Endothelial cell of umbilical vein (primary cell): ENCODE data around the gene GLCE. TPM values are rescaled to one million over a fixed set of nuclear protein-coding genes. Genes with fewer than 3 reads are reported as not detected.

Source experiments
- BruUV-seq: library from RNA; stranded (reverse); fragments of 400-500 nt; replicated peaks from 2 replicates; lab custom pipeline; 2021; lab: Mats Ljungman, UMichigan
- CTCF ChIA-PET: fragments of 300-600, 350-600 bp; sonication (Branson Sonifier 250); formaldehyde crosslinking; loops from one replicate; lab custom pipeline; 2021; ENCODE audit warnings: antibody characterized with exemption, inconsistent platforms; lab: Charles Lee
- POLR2A ChIA-PET: fragments of 300-600, 350-600 bp; sonication (Branson Sonifier 250); formaldehyde crosslinking; loops from one replicate; lab custom pipeline; 2021; ENCODE audit warnings: antibody characterized with exemption, inconsistent platforms; lab: Charles Lee
- DNase-seq: peaks from one replicate; pipeline ENCODE4 v3.0.0-alpha.2; 2011; ENCODE audit warnings: low read depth, low spot score
- FAIRE-seq: peaks from 2 replicates; lab custom pipeline; 2011; peaks lifted over from hg19 to GRCh38; lab: Jason Lieb, UNC
- H2AFZ ChIP-seq: 2 replicates; pipeline ENCODE4 v1.6.0; 2012; ENCODE audit warnings: low read depth, low read length, control low read depth, inconsistent platforms
- H3K27ac ChIP-seq: 2 replicates; pipeline ENCODE4 v1.5.1; 2011; ENCODE audit warnings: low read depth, mild to moderate bottlenecking, control low read depth, low read length, moderate library complexity; ENCODE audit not compliant: insufficient read depth
- H3K27me3 ChIP-seq, 2 experiments: 2 replicates each; pipeline versions ENCODE4 v1.6.0 to v1.6.1; 2011; ENCODE audit warnings: low read length in 2 of 2, mixed read lengths in 1 of 2; ENCODE audit not compliant: control insufficient read depth in 2 of 2, insufficient read depth in 2 of 2
- H3K36me3 ChIP-seq, 2 experiments: 2 replicates in 1 of 2; 3 replicates in 1 of 2; pipeline ENCODE4 v1.5.1; 2011; ENCODE audit warnings: low read length in 2 of 2, mild to moderate bottlenecking in 1 of 2, moderate library complexity in 1 of 2; ENCODE audit not compliant: control insufficient read depth in 2 of 2, insufficient read depth in 2 of 2; ENCODE audit errors: extremely low read depth in 1 of 2
- H3K4me1 ChIP-seq: 3 replicates; pipeline ENCODE4 v1.5.1; 2011; ENCODE audit warnings: mild to moderate bottlenecking, low read length; ENCODE audit not compliant: control insufficient read depth, insufficient read depth; ENCODE audit errors: extremely low read depth
- H3K4me2 ChIP-seq: 2 replicates; pipeline ENCODE4 v1.6.1; 2011; ENCODE audit warnings: low read length, control low read depth, mixed read lengths; ENCODE audit not compliant: insufficient read depth
- H3K4me3 ChIP-seq, 3 experiments: fragments of 200-600 bp in 1 of 3; sonication (generic), shearing (Covaris generic) in 1 of 3; replicated peaks in 1 of 3; 2 replicates each; pipeline ENCODE4 v1.5.1; 2011 to 2016; ENCODE audit warnings: control low read depth in 3 of 3, low read length in 3 of 3, mild to moderate bottlenecking in 2 of 3, inconsistent platforms in 1 of 3, low read depth in 1 of 3, moderate library complexity in 1 of 3; ENCODE audit not compliant: insufficient read depth in 1 of 3
- H3K79me2 ChIP-seq: 2 replicates; pipeline ENCODE4 v1.6.0; 2012; ENCODE audit warnings: low read length, inconsistent platforms; ENCODE audit not compliant: control insufficient read depth, insufficient read depth
- H3K9ac ChIP-seq: replicated peaks from 2 replicates; pipeline ENCODE3; 2011; ENCODE audit warnings: low read length, control low read depth; ENCODE audit not compliant: insufficient read depth; ENCODE audit errors: extremely low read depth
- H3K9me1 ChIP-seq: replicated peaks from 3 replicates; pipeline ENCODE4 v1.6.0; 2011; ENCODE audit warnings: mild to moderate bottlenecking, low read length; ENCODE audit not compliant: control insufficient read depth, insufficient read depth; ENCODE audit errors: extremely low read depth
- H3K9me3 ChIP-seq: replicated peaks from 2 replicates; pipeline ENCODE4 v1.5.1; 2012; ENCODE audit warnings: low read length, inconsistent platforms; ENCODE audit not compliant: control insufficient read depth, insufficient read depth
- H4K20me1 ChIP-seq: replicated peaks from 2 replicates; pipeline ENCODE3; 2011; ENCODE audit warnings: mild to moderate bottlenecking, low read length; ENCODE audit not compliant: control insufficient read depth, insufficient read depth; ENCODE audit errors: extremely low read depth
- EZH2 ChIP-seq: IDR thresholded peaks from 2 replicates; pipeline ENCODE4 v1.6.1; 2012; ENCODE audit warnings: borderline replicate concordance, low read depth, mild to moderate bottlenecking, moderate library complexity, low read length, inconsistent platforms; ENCODE audit not compliant: severe bottlenecking
- FOS ChIP-seq: IDR thresholded peaks from 2 replicates; pipeline ENCODE4 v1.6.1; 2011; ENCODE audit warnings: mild to moderate bottlenecking, low read length, moderate library complexity, borderline replicate concordance; ENCODE audit not compliant: insufficient read depth
- GATA2 ChIP-seq: IDR thresholded peaks from 2 replicates; pipeline ENCODE4 v1.7.0; 2011; ENCODE audit warnings: low read depth, mild to moderate bottlenecking, moderate library complexity, mixed read lengths, low read length; ENCODE audit not compliant: insufficient read length, insufficient read depth
- JUN ChIP-seq: IDR thresholded peaks from 2 replicates; pipeline ENCODE4 v1.6.1; 2011; ENCODE audit warnings: borderline replicate concordance, low read depth; ENCODE audit not compliant: insufficient read length, insufficient read depth
- MAX ChIP-seq: IDR thresholded peaks from 2 replicates; pipeline ENCODE4 v1.6.1; 2011; ENCODE audit not compliant: insufficient read depth, insufficient read length
- MYC ChIP-seq: IDR thresholded peaks from one replicate; pipeline ENCODE4 v1.6.1; 2011; ENCODE audit warnings: mild to moderate bottlenecking, low read depth, low read length
- POLR2A ChIP-seq: IDR thresholded peaks from 2 replicates; pipeline ENCODE4 v1.6.1; 2012; ENCODE audit warnings: low read depth, mild to moderate bottlenecking, control low read depth, low read length
- POLR2AphosphoS5 ChIP-seq: IDR thresholded peaks from 2 replicates; pipeline ENCODE4 v1.6.1; 2012; ENCODE audit warnings: low read depth, mild to moderate bottlenecking, control low read depth, low read length, moderate library complexity; ENCODE audit not compliant: insufficient read depth
- dilution Hi-C: fragments of 300-500 bp; cut with MboI; formaldehyde crosslinking; loops from one replicate; pipeline ENCODE4 v1.15.0; 2019; ENCODE audit warnings: low sequenced_read_pairs; ENCODE audit not compliant: extremely low pct_ligation_motif_present
- intact Hi-C: fragments of 100-400 bp; cut with micrococcal nuclease; formaldehyde crosslinking; loops from one replicate; pipeline ENCODE4 v1.10.0; 2022
- polyA plus RNA-seq, 4 experiments: library from polyadenylated mRNA; depleted of rRNA in 3 of 4; stranded (reverse) in 3 of 4; unstranded in 1 of 4; fragments of >200 nt; gene quantifications; 2 replicates each; pipeline versions ENCODE4 v1.2.1 to v1.2.3, GENCODE V29; 2011 to 2012; ENCODE audit warnings: missing spikeins in 1 of 4
- total RNA-seq: library from RNA; stranded (reverse); gene quantifications from 2 replicates; pipeline ENCODE4 v1.2.3, GENCODE V29; 2021
- TF ChIP-seq, protein P1 (sequence below), 2 donors: IDR thresholded peaks; 1 replicate in 1 of 2; 2 replicates in 1 of 2; pipeline ENCODE4 v1.5.1; 2011; ENCODE audit warnings: low read length in 2 of 2, mild to moderate bottlenecking in 2 of 2, moderate library complexity in 2 of 2, control low read depth in 1 of 2, inconsistent platforms in 1 of 2, low read depth in 1 of 2; ENCODE audit not compliant: insufficient read depth in 1 of 2; ENCODE audit errors: extremely low read depth in 1 of 2

The GLCE gene
- total and polyA plus RNA-seq, 2 donors (not counting 3 experiments of a cell fraction or from before 2014, with no cell fraction given), result 48.1 to 86.6 TPM

DNA sequence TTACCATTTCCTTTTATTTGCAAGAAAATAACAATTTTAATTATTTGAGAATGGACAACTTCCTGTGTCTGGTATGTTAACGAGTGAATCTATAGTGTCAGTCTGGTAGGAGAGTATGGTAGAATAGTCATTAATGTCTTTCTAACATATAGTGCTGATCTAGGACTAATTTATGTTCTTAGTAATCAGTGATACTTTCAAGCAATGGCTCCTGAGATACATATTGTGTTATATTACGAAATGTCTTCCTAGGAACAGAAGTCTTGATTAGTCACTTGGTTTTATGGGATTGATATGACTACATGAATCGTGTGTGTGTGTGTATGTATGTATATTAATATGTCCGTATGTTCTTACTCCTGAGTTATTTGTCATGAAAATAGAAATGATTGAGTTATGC, 71.7 kb downstream of the GLCE start:
- no peaks in the 10 kb centered on the region for H3K9me3 ChIP-seq
- no peak for TF ChIP-seq JUN
- TF ChIP-seq POLR2AphosphoS5, result no peak
- TF ChIP-seq EZH2, result no peak
- TF ChIP-seq POLR2A, result no peak
- TF ChIP-seq MYC, result no peak
- no peak for TF ChIP-seq GATA2
- TF ChIP-seq, protein P1, sequence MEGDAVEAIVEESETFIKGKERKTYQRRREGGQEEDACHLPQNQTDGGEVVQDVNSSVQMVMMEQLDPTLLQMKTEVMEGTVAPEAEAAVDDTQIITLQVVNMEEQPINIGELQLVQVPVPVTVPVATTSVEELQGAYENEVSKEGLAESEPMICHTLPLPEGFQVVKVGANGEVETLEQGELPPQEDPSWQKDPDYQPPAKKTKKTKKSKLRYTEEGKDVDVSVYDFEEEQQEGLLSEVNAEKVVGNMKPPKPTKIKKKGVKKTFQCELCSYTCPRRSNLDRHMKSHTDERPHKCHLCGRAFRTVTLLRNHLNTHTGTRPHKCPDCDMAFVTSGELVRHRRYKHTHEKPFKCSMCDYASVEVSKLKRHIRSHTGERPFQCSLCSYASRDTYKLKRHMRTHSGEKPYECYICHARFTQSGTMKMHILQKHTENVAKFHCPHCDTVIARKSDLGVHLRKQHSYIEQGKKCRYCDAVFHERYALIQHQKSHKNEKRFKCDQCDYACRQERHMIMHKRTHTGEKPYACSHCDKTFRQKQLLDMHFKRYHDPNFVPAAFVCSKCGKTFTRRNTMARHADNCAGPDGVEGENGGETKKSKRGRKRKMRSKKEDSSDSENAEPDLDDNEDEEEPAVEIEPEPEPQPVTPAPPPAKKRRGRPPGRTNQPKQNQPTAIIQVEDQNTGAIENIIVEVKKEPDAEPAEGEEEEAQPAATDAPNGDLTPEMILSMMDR (IDR thresholded peaks at IDR 0.05; ENCODE audit: extremely low read depth in 1 of 2, insufficient read depth in 1 of 2, low read depth in 1 of 2, low read length in 2 of 2), result no peak
- no peak for TF ChIP-seq MAX
- TF ChIP-seq FOS, result no peak
- peaks cover 0 to 2% of the 10 kb centered on the region in 2 experiments for H3K36me3 ChIP-seq
- no peaks in the 10 kb centered on the region for H3K4me1 ChIP-seq
- H2AFZ ChIP-seq, result no peak overlapping the region
- no peak overlapping the region for H3K4me2 ChIP-seq
- H3K9ac ChIP-seq, result no peak overlapping the region
- no TSS peak for BruUV-seq
- POLR2A ChIA-PET, result no interaction called here
- DNase-seq (no peak), FAIRE-seq (no peak)
- H3K79me2 ChIP-seq, result no peaks in the 10 kb centered on the region
- CTCF ChIA-PET, result interaction anchor here (1.4 kb wide), 1 partner anchor 173 kb away, joined by 3 read pairs; no protein-coding TSS in a partner anchor
- no peaks in the 10 kb centered on the region for H3K27me3 ChIP-seq
- H3K4me3 ChIP-seq, result no peak overlapping the region
- dilution Hi-C loops (no loop called here), intact Hi-C loops (no loop called here)
- no peaks in the 10 kb centered on the region for H4K20me1 ChIP-seq
- no peak overlapping the region for H3K27ac ChIP-seq
- H3K9me1 ChIP-seq, result no peaks in the 10 kb centered on the region
